Neural cell (in vitro differentiated cells): ENCODE measurements around the gene QARS1. TPM values are rescaled to one million over a fixed set of nuclear protein-coding genes. Genes with fewer than 3 reads are reported as not detected.

Experiments used
- H2AFZ ChIP-seq: fragments of 200-600, 300-800 bp; sonication (generic), shearing (Covaris generic); 2 replicates; pipeline ENCODE4 v1.6.0; 2014; ENCODE audit warnings: low read depth, mild to moderate bottlenecking, antibody characterized with exemption, low read length, moderate library complexity
- H3F3A ChIP-seq: fragments of 200-600 bp; shearing (Covaris generic); 2 replicates; pipeline ENCODE4 v1.6.1; 2016; ENCODE audit warnings: mild to moderate bottlenecking, moderate library complexity, mixed read lengths, antibody characterized with exemption, low read length; ENCODE audit not compliant: insufficient read depth, poor library complexity, severe bottlenecking
- H3K27ac ChIP-seq: fragments of 200-600, 300-800 bp; sonication (generic), shearing (Covaris generic); 2 replicates; pipeline ENCODE4 v1.5.1; 2014; ENCODE audit warnings: mild to moderate bottlenecking, low read length, moderate library complexity
- H3K27me3 ChIP-seq: fragments of 300-800, 200-600 bp; sonication (generic), shearing (Covaris generic); 2 replicates; pipeline ENCODE4 v1.6.0; 2014; ENCODE audit warnings: mild to moderate bottlenecking, low read depth, low read length, moderate library complexity; ENCODE audit not compliant: insufficient read depth
- H3K36me3 ChIP-seq: fragments of 300-800, 200-600 bp; sonication (generic), shearing (Covaris generic); 2 replicates; pipeline ENCODE4 v1.5.1; 2014; ENCODE audit warnings: mild to moderate bottlenecking, antibody characterized with exemption, low read length, moderate library complexity; ENCODE audit not compliant: insufficient read depth
- H3K4me2 ChIP-seq: fragments of 300-800, 200-600 bp; sonication (generic), shearing (Covaris generic); 2 replicates; pipeline ENCODE4 v1.6.0; 2014; ENCODE audit warnings: mild to moderate bottlenecking, low read length
- H3K4me3 ChIP-seq: fragments of 300-800, 200-600 bp; sonication (generic), shearing (Covaris generic); 2 replicates; pipeline ENCODE4 v1.5.1; 2014; ENCODE audit warnings: mild to moderate bottlenecking, low read length, moderate library complexity
- H3K79me2 ChIP-seq: fragments of 200-600 bp; shearing (Covaris generic); replicated peaks from 2 replicates; pipeline ENCODE4 v1.6.0; 2014; ENCODE audit warnings: mild to moderate bottlenecking, low read length, moderate library complexity; ENCODE audit not compliant: insufficient read depth
- H3K9ac ChIP-seq: fragments of 300-800, 200-600 bp; sonication (generic), shearing (Covaris generic); 2 replicates; pipeline ENCODE4 v1.6.1; 2016; ENCODE audit warnings: mild to moderate bottlenecking, low read length, mixed read lengths
- H3K9me2 ChIP-seq: fragments of 200-600 bp; shearing (Covaris generic); 2 replicates; pipeline ENCODE4 v1.6.1; 2016; ENCODE audit warnings: mild to moderate bottlenecking, low read length, mixed read lengths; ENCODE audit not compliant: insufficient read depth
- H3K9me3 ChIP-seq: fragments of 200-600, 300-800 bp; sonication (generic), shearing (Covaris generic); 2 replicates; pipeline ENCODE4 v1.6.1; 2016; ENCODE audit warnings: mild to moderate bottlenecking, mixed run types, low read length, moderate library complexity, mixed read lengths
- H4K20me1 ChIP-seq: fragments of 200-600 bp; shearing (Covaris generic); 2 replicates; pipeline ENCODE4 v1.6.1; 2016; ENCODE audit warnings: mild to moderate bottlenecking, mixed run types; ENCODE audit not compliant: insufficient read depth
- CTCF ChIP-seq: fragments of 450-650 bp; IDR thresholded peaks from 2 replicates; pipeline ENCODE4 v1.5.1; 2014; ENCODE audit warnings: antibody characterized with exemption, mild to moderate bottlenecking, moderate library complexity; ENCODE audit not compliant: poor library complexity, severe bottlenecking
- EP300 ChIP-seq: fragments of 450-650 bp; conservative IDR thresholded peaks from 2 replicates; pipeline ENCODE4 v1.6.1; 2014; ENCODE audit warnings: antibody characterized with exemption, mild to moderate bottlenecking, moderate library complexity; ENCODE audit not compliant: poor library complexity, severe bottlenecking
- EZH2 ChIP-seq: fragments of 200-600, 300-800 bp; shearing (Covaris generic), sonication (generic); IDR thresholded peaks from 2 replicates; pipeline ENCODE4 v1.6.1; 2014; ENCODE audit warnings: antibody characterized with exemption, low read length, borderline replicate concordance, mild to moderate bottlenecking; ENCODE audit not compliant: insufficient read depth, poor library complexity, severe bottlenecking
- MXI1 ChIP-seq: fragments of 450-650 bp; conservative IDR thresholded peaks from 2 replicates; pipeline ENCODE4 v1.6.1; 2014; ENCODE audit warnings: antibody characterized with exemption, mild to moderate bottlenecking; ENCODE audit not compliant: poor library complexity, severe bottlenecking
- POLR2AphosphoS5 ChIP-seq: IDR thresholded peaks from 2 replicates; pipeline ENCODE4 v1.6.1; 2012
- RAD21 ChIP-seq: fragments of 450-650 bp; conservative IDR thresholded peaks from 2 replicates; pipeline ENCODE4 v1.6.1; 2014; ENCODE audit warnings: antibody characterized with exemption, mild to moderate bottlenecking, moderate library complexity
- REST ChIP-seq: IDR thresholded peaks from 2 replicates; pipeline ENCODE4 v1.6.1; 2012; ENCODE audit warnings: borderline replicate concordance
- SMC3 ChIP-seq: fragments of 450-650 bp; conservative IDR thresholded peaks from 2 replicates; pipeline ENCODE4 v1.6.1; 2014; ENCODE audit warnings: antibody characterized with exemption, mild to moderate bottlenecking, moderate library complexity; ENCODE audit not compliant: poor library complexity
- TAF1 ChIP-seq: IDR thresholded peaks from 2 replicates; pipeline ENCODE4 v1.6.1; 2012; ENCODE audit warnings: low read depth
- polyA plus RNA-seq: library from polyadenylated mRNA; depleted of rRNA; stranded (reverse); fragments of >200 nt; gene quantifications from 2 replicates; pipeline ENCODE4 v1.2.3, GENCODE V29; 2014

The QARS1 gene
- polyA plus RNA-seq, 1 donor from 2014 or later, result 174 TPM

- H3F3A ChIP-seq, result no peaks in the 10 kb centered on the region
- H3K9me3 ChIP-seq, result no peaks in the 10 kb centered on the region
- no peak overlapping the region for H3K9ac ChIP-seq
- H3K4me2 ChIP-seq, result no peak overlapping the region
- H3K9me2 ChIP-seq, result no peaks in the 10 kb centered on the region
- no peak overlapping the region for H2AFZ ChIP-seq
- H3K36me3 ChIP-seq, result no peaks in the 10 kb centered on the region
- no peak overlapping the region for H3K4me3 ChIP-seq
- H3K27me3 ChIP-seq, result no peaks in the 10 kb centered on the region
- TF ChIP-seq RAD21, result no peak
- no peak for TF ChIP-seq MXI1
- TF ChIP-seq CTCF, result no peak
- TF ChIP-seq TAF1, result no peak
- no peak for TF ChIP-seq REST
- no peak for TF ChIP-seq EP300
- TF ChIP-seq POLR2AphosphoS5, result no peak
- TF ChIP-seq SMC3, result no peak
- no peak for TF ChIP-seq EZH2
- no peaks in the 10 kb centered on the region for H3K79me2 ChIP-seq
- no peak overlapping the region for H3K27ac ChIP-seq
- H4K20me1 ChIP-seq, result no peaks in the 10 kb centered on the region
These were observed 47.3 kb downstream of the QARS1 start for GRCh38 chr3:49057268-49057667.

- H4K20me1 ChIP-seq, result no peaks in the 10 kb centered on the region
- H2AFZ ChIP-seq, result no peak overlapping the region
- H3K4me2 ChIP-seq, result no peak overlapping the region
- no peaks in the 10 kb centered on the region for H3K9me3 ChIP-seq
- TF ChIP-seq MXI1, result no peak
- no peak for TF ChIP-seq RAD21
- no peak for TF ChIP-seq REST
- TF ChIP-seq SMC3, result no peak
- TF ChIP-seq CTCF, result no peak
- no peak for TF ChIP-seq EP300
- TF ChIP-seq EZH2, result no peak
- no peak for TF ChIP-seq POLR2AphosphoS5
- no peak for TF ChIP-seq TAF1
- peaks cover 4% of the 10 kb centered on the region for H3K79me2 ChIP-seq
- no peak overlapping the region for H3K9ac ChIP-seq
- H3K9me2 ChIP-seq, result no peaks in the 10 kb centered on the region
- H3F3A ChIP-seq, result no peaks in the 10 kb centered on the region
- no peak overlapping the region for H3K4me3 ChIP-seq
- peaks cover 9% of the 10 kb centered on the region for H3K36me3 ChIP-seq
- H3K27ac ChIP-seq, result no peak overlapping the region
- no peaks in the 10 kb centered on the region for H3K27me3 ChIP-seq
These were observed 50.2 kb downstream of the QARS1 start for GRCh38 chr3:49054344-49054862.
